Ovary (tissue), 9 donors: ENCODE data around the gene SLIT3. TPM values are rescaled to one million over a fixed set of nuclear protein-coding genes. Genes with fewer than 3 reads are reported as not detected.

Experiments used
- DNase-seq, 5 donors: peaks; one replicate each; pipeline ENCODE4 v3.0.0-alpha.2; 2019 to 2020
- H3K27ac ChIP-seq, 2 donors: fragments of 200-600 bp; one replicate each; pipeline versions ENCODE4 v1.5.1 to v1.8.0; 2019 to 2022
- H3K27me3 ChIP-seq: fragments of 200-600 bp; one replicate; pipeline ENCODE4 v1.8.0; 2022
- H3K36me3 ChIP-seq: fragments of 200-600 bp; sonication (generic); one replicate; pipeline ENCODE4 v1.5.1; 2019
- H3K4me1 ChIP-seq: one replicate; pipeline ENCODE4 v1.8.1; 2013; ENCODE audit warnings: mild to moderate bottlenecking, moderate library complexity; ENCODE audit not compliant: insufficient read depth
- H3K4me3 ChIP-seq: fragments of 200-600 bp; sonication (generic); one replicate; pipeline ENCODE4 v1.5.1; 2017
- H3K9me3 ChIP-seq, 2 donors: fragments of 200-600 bp in 1 of 2; sonication (generic) in 1 of 2; one replicate each; pipeline versions ENCODE4 v1.5.1 to v1.8.1; 2013 to 2019; ENCODE audit warnings: mild to moderate bottlenecking in 1 of 2, moderate library complexity in 1 of 2
- CTCF ChIP-seq, 3 donors: fragments of 450-650 bp in 2 of 3; fragments of 200-600 bp in 1 of 3; IDR thresholded peaks; one replicate each; pipeline versions ENCODE4 v1.5.1 to v1.8.0; 2016 to 2022; ENCODE audit warnings: antibody characterized with exemption in 3 of 3, mild to moderate bottlenecking in 1 of 3
- EP300 ChIP-seq: sonication (generic); formaldehyde crosslinking; IDR thresholded peaks from one replicate; pipeline ENCODE4 v1.6.1; 2017; ENCODE audit warnings: antibody characterized with exemption
- POLR2A ChIP-seq: fragments of 450-650 bp; IDR thresholded peaks from one replicate; pipeline ENCODE4 v1.6.1; 2017; ENCODE audit warnings: antibody characterized with exemption, mild to moderate bottlenecking, moderate library complexity
- WGBS, 3 donors: extraction: QIAGEN DNeasy Blood & Tissue Kit in 1 of 3; methylation state at CpG; one replicate each; pipeline versions ENCODE4 v1.1.5 to v1.1.7; 2013 to 2017; 5-methylcytosine and 5-hydroxymethylcytosine counted together
- intact Hi-C, 4 donors: fragments of 100-400 bp; cut with DNase I; formaldehyde crosslinking; loops; one replicate each; pipeline versions ENCODE4 v1.11.0 to v1.15.1; 2022 to 2023
- polyA plus RNA-seq, 2 donors: library from polyadenylated mRNA; stranded (reverse); fragments of 200-250 nt in 1 of 2; fragments of 350-450 nt in 1 of 2; fragmentation: Illumina TruSeq in 1 of 2; extraction: RNeasy Lipid Tissue Mini Kit (QIAGEN cat#74804) in 1 of 2; gene quantifications; one replicate each; pipeline ENCODE4 v1.2.3, GENCODE V29; 2013 to 2014
- total RNA-seq, 7 donors: library from RNA; depleted of rRNA in 2 of 7; stranded (reverse); fragments of >200 nt in 2 of 7; fragmentation: NEBNext Ultra II Directional in 3 of 7; extraction: Animal tissue kit (Norgen Biotek cat#: 25700) in 3 of 7; gene quantifications; one replicate each; pipeline versions ENCODE4 v1.1.0 to v1.2.4, GENCODE V29; 2016 to 2023
- donor health status: DM: no; HTN: no; CAD: no; lungs with moderate emphysema.
- donor health status: DM: no; HTN: no; CAD: no.
- donor health status: Bipolar disorder and iron deficiency.
- donor health status: DM: yes; HTN: yes; CAD: no.
- donor health status: DM: no; HTN: no; CAD: no.
- donor health status: DM: yes; HTN: yes; CAD: no.

Gene SLIT3
- total and polyA plus RNA-seq, 9 donors, result 10.3 to 106 (median 24.4) TPM

GRCh38 chr5:168659286-168659847 is 641.6 kb downstream of the SLIT3 start:
- TF ChIP-seq EP300, result no peak
- no peak for TF ChIP-seq CTCF (IDR thresholded peaks at IDR 0.05)
- no peak for TF ChIP-seq POLR2A
- Histone ChIP-seq H3K27me3 (no peaks in the 10 kb centered on the region), H3K4me1 (peaks cover 3% of the 10 kb centered on the region), H3K4me3 (no peak overlapping the region), H3K9me3 (no peaks in the 10 kb centered on the region), H3K27ac (no peak overlapping the region), H3K36me3 (no peaks in the 10 kb centered on the region)
- WGBS, 3 donors, result 92 to 95% (median 95%) methylated on average over 5 of the region's 5 CpGs
- DNase-seq, result no peak
- intact Hi-C loops, result no loop called here

- no peak overlapping the region for H3K4me3 ChIP-seq
- H3K27ac ChIP-seq, result no peak overlapping the region
- no peaks in the 10 kb centered on the region for H3K27me3 ChIP-seq
- DNase-seq, result no peak
- no peaks in the 10 kb centered on the region for H3K9me3 ChIP-seq
- intact Hi-C loops, result no loop called here
- WGBS, 3 donors, result 4 to 30% (median 24%) methylated on average over 2 of the region's 2 CpGs
- H3K4me1 ChIP-seq, result peaks cover 9% of the 10 kb centered on the region
- no peaks in the 10 kb centered on the region for H3K36me3 ChIP-seq
- TF ChIP-seq CTCF (IDR thresholded peaks at IDR 0.05) (no peak), POLR2A (no peak), EP300 (no peak)
Measured at GRCh38 chr5:168658394-168658793, 642.5 kb downstream of the SLIT3 start.

GRCh38 chr5:168656633-168657032 is 644.3 kb downstream of the SLIT3 start:
- DNase-seq, result no peak

GRCh38 chr5:168655316-168655715 is 645.6 kb downstream of the SLIT3 start:
- TF ChIP-seq CTCF (IDR thresholded peaks at IDR 0.05), result no peak
- TF ChIP-seq EP300, result no peak
- TF ChIP-seq POLR2A, result no peak
- 91 to 98% (median 97%) methylated on average over 5 of the region's 5 CpGs for WGBS, 3 donors
- no peaks in the 10 kb centered on the region for H3K27me3 ChIP-seq
- no peaks in the 10 kb centered on the region for H3K9me3 ChIP-seq
- no peak overlapping the region for H3K4me3 ChIP-seq
- no peaks in the 10 kb centered on the region for H3K36me3 ChIP-seq
- no peak overlapping the region for H3K27ac ChIP-seq
- intact Hi-C loops, result no loop called here
- DNase-seq, result no peak
- peaks cover 9% of the 10 kb centered on the region for H3K4me1 ChIP-seq

More at GRCh38 chr5:168656633-168657032, 644.3 kb downstream of the SLIT3 start:
- Histone ChIP-seq H3K36me3 (no peaks in the 10 kb centered on the region), H3K4me1 (peaks cover 9% of the 10 kb centered on the region), H3K27ac (no peak overlapping the region), H3K4me3 (no peak overlapping the region), H3K27me3 (no peaks in the 10 kb centered on the region), H3K9me3 (no peaks in the 10 kb centered on the region)
- WGBS, 3 donors, result 37 to 52% (median 40%) methylated on average over 3 of the region's 3 CpGs
- TF ChIP-seq POLR2A (no peak), CTCF (IDR thresholded peaks at IDR 0.05) (no peak)
- intact Hi-C loops, result no loop called here
